WERI-Rb-1 (cell line): ENCODE results near the gene RNF44.
"Not testable (repeated sequence)": the region's sequence is repeated elsewhere in the genome, so short reads cannot be mapped to it uniquely, and the experiment has no call there.

Source experiments
- DNase-seq: peaks from one replicate; pipeline ENCODE4 v3.0.0-alpha.2; 2020
- H3K27ac ChIP-seq: fragments of 250-450 bp; sonication (Bioruptor Pico); 2 replicates; pipeline ENCODE4 v1.5.1; 2020; ENCODE audit warnings: mild to moderate bottlenecking, moderate library complexity
- H3K27me3 ChIP-seq: fragments of 250-450 bp; sonication (Bioruptor Pico); 2 replicates; pipeline ENCODE4 v1.5.1; 2021; ENCODE audit warnings: mild to moderate bottlenecking, low read depth, moderate library complexity; ENCODE audit not compliant: insufficient read depth, severe bottlenecking
- H3K36me3 ChIP-seq: fragments of 250-450 bp; sonication (Bioruptor Pico); 2 replicates; pipeline ENCODE4 v1.5.1; 2020; ENCODE audit warnings: mild to moderate bottlenecking, moderate library complexity
- H3K4me3 ChIP-seq: 2 replicates; pipeline ENCODE4 v1.5.1; 2011; ENCODE audit warnings: low read depth, mild to moderate bottlenecking, control low read depth, low read length
- H3K9me3 ChIP-seq: fragments of 250-450 bp; sonication (Bioruptor Pico); 2 replicates; pipeline ENCODE4 v1.5.1; 2021; ENCODE audit warnings: mild to moderate bottlenecking, moderate library complexity; ENCODE audit not compliant: severe bottlenecking
- TF ChIP-seq, protein P1 (sequence below): IDR thresholded peaks from 2 replicates; pipeline ENCODE4 v1.5.1; 2011; ENCODE audit warnings: low read depth, mild to moderate bottlenecking, control low read depth, inconsistent platforms, low read length

The RNF44 gene

DNA sequence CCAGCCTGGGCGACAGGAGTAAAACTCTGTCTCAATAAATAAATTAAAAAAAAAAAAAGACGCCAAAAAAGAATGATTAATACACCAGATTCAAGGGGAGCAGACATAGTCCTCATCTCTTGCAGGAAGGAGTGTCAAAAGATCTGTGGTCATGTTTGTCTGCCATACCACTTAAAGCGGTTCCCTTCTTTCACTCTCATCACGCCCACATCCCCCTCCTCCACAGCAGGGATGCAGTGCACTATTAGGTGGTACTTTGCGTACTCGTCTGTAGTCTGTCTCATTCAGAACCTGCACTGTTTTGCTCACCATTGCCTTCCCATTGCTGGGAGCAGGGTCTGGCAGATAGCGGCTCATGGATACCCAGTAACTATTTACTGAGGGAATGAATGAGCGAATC, 23.2 kb upstream of the RNF44 start:
- Histone ChIP-seq H3K27ac (no peak overlapping the region), H3K9me3 (peaks cover 2% of the 10 kb centered on the region), H3K27me3 (no peaks in the 10 kb centered on the region), H3K36me3 (no peaks in the 10 kb centered on the region), H3K4me3 (no peak overlapping the region)
- TF ChIP-seq, protein P1, sequence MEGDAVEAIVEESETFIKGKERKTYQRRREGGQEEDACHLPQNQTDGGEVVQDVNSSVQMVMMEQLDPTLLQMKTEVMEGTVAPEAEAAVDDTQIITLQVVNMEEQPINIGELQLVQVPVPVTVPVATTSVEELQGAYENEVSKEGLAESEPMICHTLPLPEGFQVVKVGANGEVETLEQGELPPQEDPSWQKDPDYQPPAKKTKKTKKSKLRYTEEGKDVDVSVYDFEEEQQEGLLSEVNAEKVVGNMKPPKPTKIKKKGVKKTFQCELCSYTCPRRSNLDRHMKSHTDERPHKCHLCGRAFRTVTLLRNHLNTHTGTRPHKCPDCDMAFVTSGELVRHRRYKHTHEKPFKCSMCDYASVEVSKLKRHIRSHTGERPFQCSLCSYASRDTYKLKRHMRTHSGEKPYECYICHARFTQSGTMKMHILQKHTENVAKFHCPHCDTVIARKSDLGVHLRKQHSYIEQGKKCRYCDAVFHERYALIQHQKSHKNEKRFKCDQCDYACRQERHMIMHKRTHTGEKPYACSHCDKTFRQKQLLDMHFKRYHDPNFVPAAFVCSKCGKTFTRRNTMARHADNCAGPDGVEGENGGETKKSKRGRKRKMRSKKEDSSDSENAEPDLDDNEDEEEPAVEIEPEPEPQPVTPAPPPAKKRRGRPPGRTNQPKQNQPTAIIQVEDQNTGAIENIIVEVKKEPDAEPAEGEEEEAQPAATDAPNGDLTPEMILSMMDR = no peak
- no peak for DNase-seq

- Histone ChIP-seq H3K36me3 (no peaks in the 10 kb centered on the region), H3K27ac (no peak overlapping the region), H3K9me3 (peaks cover 2% of the 10 kb centered on the region), H3K27me3 (no peaks in the 10 kb centered on the region), H3K4me3 (no peak overlapping the region)
- DNase-seq = no peak
- TF ChIP-seq, protein P1 = no peak
These were observed 22.5 kb upstream of the RNF44 start for GRCh38 chr5:176559683-176560082.

DNA sequence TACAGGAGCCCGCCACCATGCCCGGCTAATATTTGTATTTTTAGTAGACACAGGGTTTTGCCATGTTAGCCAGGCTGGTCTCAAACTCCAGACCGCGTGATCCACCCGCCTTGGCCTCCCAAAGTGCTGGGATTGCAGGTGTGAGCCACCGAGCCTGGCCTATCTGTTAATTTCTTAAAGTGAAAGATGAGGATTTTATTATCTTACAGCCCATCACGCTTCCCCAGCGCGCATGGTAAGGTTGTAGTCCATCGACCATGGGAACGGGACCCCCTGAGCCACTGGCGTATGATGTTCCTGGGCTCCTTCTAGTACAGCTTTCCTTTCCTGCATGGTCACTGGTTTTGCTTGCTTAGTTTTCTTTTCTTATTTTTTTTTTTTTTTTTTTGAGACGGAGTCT, 20.6 kb upstream of the RNF44 start:
- TF ChIP-seq, protein P1 = no peak
- DNase-seq = no peak
- Histone ChIP-seq H3K36me3 (no peaks in the 10 kb centered on the region), H3K4me3 (no peak overlapping the region), H3K9me3 (peaks cover 2% of the 10 kb centered on the region), H3K27me3 (no peaks in the 10 kb centered on the region), H3K27ac (no peak overlapping the region)

GRCh38 chr5:176553260-176554085, 16.3 kb upstream of the RNF44 start:
- no peak for DNase-seq
- H3K27ac ChIP-seq = no peak overlapping the region
- no peak overlapping the region for H3K4me3 ChIP-seq
- H3K36me3 ChIP-seq = no peaks in the 10 kb centered on the region
- TF ChIP-seq, protein P1 = no peak
- no peaks in the 10 kb centered on the region for H3K27me3 ChIP-seq
- H3K9me3 ChIP-seq = no peaks in the 10 kb centered on the region

DNA sequence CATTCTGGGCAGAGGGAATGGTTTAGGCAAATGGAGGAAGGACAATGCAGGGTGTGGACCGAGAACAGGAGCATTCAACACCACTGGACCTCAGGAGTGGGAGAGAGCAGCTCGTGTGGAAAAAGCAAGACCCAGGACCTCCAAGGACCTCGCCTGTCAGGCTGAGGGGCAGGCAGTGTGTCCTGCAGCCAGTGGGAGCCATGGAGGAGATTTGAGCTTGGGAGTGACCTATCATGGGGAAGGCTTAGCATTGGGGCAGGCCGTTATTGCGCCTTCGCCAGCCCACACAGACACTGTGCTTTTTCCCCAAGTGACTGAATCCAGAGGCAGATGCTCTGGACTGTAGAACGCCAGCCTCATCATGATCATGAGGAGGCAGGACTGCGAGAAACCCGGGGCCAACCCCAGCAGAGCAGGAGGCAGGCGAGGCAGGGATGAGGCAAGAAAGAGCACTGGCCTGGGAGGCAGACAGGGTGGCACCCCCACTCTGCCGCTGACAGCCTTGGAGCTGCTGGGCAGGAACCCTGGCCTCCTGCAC, 15.2 kb upstream of the RNF44 start:
- TF ChIP-seq, protein P1 = no peak
- Histone ChIP-seq H3K27me3 (no peaks in the 10 kb centered on the region), H3K9me3 (no peaks in the 10 kb centered on the region), H3K4me3 (no peak overlapping the region), H3K36me3 (no peaks in the 10 kb centered on the region), H3K27ac (no peak overlapping the region)
- no peak for DNase-seq

DNA sequence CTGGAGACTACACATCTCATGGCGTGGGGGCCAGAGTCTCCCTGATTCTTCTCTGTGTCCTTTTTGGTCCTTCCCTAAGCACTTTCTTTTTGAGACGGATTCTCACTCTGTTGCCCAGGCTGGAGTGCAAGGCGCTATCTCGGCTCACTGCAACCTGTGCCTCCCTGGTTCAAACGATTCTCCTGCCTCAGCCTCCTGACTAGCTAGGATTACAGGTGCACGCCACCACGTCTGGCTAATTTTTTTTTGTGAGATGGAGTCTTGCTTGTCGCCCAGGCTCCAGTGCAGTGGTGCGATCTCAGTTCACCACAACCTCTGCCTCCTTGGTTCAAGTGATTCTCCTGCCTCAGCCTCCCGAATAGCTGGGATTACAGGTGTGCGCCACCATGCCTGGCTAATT, 13.7 kb upstream of the RNF44 start:
- H3K27me3 ChIP-seq, H3K4me3 ChIP-seq, H3K27ac ChIP-seq, H3K36me3 ChIP-seq, H3K9me3 ChIP-seq, DNase-seq: not testable (repeated sequence)
